ENCODE results near the gene AKAP8L. TPM values are rescaled to one million over a fixed set of nuclear protein-coding genes. Genes with fewer than 3 reads are reported as not detected.
A peak's percentile ranks its signal among the peaks of the same experiment; 100 is the strongest.
"Not testable (repeated sequence)": the region's sequence is repeated elsewhere in the genome, so short reads cannot be mapped to it uniquely, and the experiment has no call there.

AKAP8L gene
- total RNA-seq, 4 donors from 2014 or later = 33.9 to 90.2 (median 63.4) TPM

- H3K27ac ChIP-seq = no peak overlapping the region
- TF ChIP-seq POLR2A (IDR thresholded peaks at IDR 0.05) (no peak), CTCF (IDR thresholded peaks at IDR 0.05) (no peak)
- no peaks in the 10 kb centered on the region for H3K27me3 ChIP-seq
- no peak overlapping the region for H3K4me3 ChIP-seq
- no peak for DNase-seq
- WGBS, 2 donors = 93% methylated on average over 3 of the region's 9 CpGs; no CpG with 5 or more reads in 1 of the 2 donors
- intact Hi-C loops (cut with DNase I) = no loop called here
- peaks cover 54 to 100% (median 68%) of the 10 kb centered on the region in 3 donors for H3K36me3 ChIP-seq
- H3K9me3 ChIP-seq = no peaks in the 10 kb centered on the region
- H3K4me1 ChIP-seq = peaks cover 0 to 18% (median 12%) of the 10 kb centered on the region in 3 donors
Measured at GRCh38 chr19:15369594-15369891, 49.2 kb downstream of the AKAP8L start.

GRCh38 chr19:15368798-15369593 lies 49.8 kb downstream of the AKAP8L start:
- Histone ChIP-seq H3K4me1 (peaks cover 0 to 17% (median 6%) of the 10 kb centered on the region in 3 donors), H3K36me3 (peaks cover 58 to 100% (median 66%) of the 10 kb centered on the region in 3 donors), H3K27ac (no peak overlapping the region), H3K4me3 (no peak overlapping the region), H3K27me3 (no peaks in the 10 kb centered on the region), H3K9me3 (no peaks in the 10 kb centered on the region)
- 91 to 96% methylated on average over 11 to 16 of the region's 35 CpGs for WGBS, 2 donors
- intact Hi-C loops (cut with DNase I) = no loop called here
- DNase-seq = no peak
- TF ChIP-seq CTCF (IDR thresholded peaks at IDR 0.05) = no peak
- TF ChIP-seq POLR2A (IDR thresholded peaks at IDR 0.05) = no peak

DNA sequence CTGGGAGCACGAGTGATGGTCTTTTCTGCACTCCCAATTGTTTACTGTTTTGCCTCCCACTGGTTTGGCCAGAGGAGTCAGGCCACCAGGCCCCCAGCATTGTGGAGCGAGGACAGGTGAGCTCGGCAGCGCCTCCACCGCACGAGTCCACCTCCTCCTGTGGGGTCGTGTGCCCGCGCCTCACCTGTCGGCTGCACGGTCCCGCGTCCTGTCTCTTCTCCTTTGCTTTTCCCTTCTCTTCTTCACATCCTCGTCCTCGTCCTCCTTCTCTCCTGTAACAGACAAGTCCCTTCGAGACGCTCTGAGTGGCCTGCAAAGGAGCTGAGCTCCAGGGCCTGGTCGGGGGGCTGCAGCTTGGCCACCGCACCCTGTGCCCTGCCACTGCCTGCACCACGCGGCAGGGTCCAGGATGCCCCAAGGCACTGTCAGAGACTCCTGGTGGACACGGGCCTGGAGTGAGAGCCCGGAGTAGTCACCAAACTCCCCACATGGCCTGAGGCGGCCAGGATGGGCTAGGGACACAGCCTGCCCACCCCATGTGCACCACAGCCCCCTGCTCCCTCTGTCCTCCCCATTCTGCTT lies 50.6 kb downstream of the AKAP8L start:
- WGBS, 2 donors = 93 to 94% methylated on average over 19 to 20 of the region's 24 CpGs
- Histone ChIP-seq H3K9me3 (no peaks in the 10 kb centered on the region), H3K27ac (no peak overlapping the region), H3K4me1 (peaks cover 0 to 8% (median 0%) of the 10 kb centered on the region in 3 donors), H3K36me3 (peaks cover 58 to 98% (median 60%) of the 10 kb centered on the region in 3 donors), H3K27me3 (no peaks in the 10 kb centered on the region), H3K4me3 (no peak overlapping the region)
- DNase-seq = no peak
- intact Hi-C loops (cut with DNase I) = no loop called here
- TF ChIP-seq POLR2A (IDR thresholded peaks at IDR 0.05) = no peak
- TF ChIP-seq CTCF (IDR thresholded peaks at IDR 0.05) = no peak

- Histone ChIP-seq H3K27ac (no peak overlapping the region), H3K36me3 (peaks cover 53 to 95% (median 53%) of the 10 kb centered on the region in 3 donors), H3K9me3 (no peaks in the 10 kb centered on the region), H3K27me3 (no peaks in the 10 kb centered on the region), H3K4me3 (no peak overlapping the region), H3K4me1 (peaks cover 0 to 4% (median 0%) of the 10 kb centered on the region in 3 donors)
- TF ChIP-seq POLR2A (IDR thresholded peaks at IDR 0.05) (no peak), CTCF (IDR thresholded peaks at IDR 0.05) (no peak)
- intact Hi-C loops (cut with DNase I) = no loop called here
- DNase-seq = no peak
- WGBS, 2 donors = 77 to 91% methylated on average over 3 of the region's 3 CpGs
Measured at GRCh38 chr19:15367439-15367838, 51.3 kb downstream of the AKAP8L start.

DNA sequence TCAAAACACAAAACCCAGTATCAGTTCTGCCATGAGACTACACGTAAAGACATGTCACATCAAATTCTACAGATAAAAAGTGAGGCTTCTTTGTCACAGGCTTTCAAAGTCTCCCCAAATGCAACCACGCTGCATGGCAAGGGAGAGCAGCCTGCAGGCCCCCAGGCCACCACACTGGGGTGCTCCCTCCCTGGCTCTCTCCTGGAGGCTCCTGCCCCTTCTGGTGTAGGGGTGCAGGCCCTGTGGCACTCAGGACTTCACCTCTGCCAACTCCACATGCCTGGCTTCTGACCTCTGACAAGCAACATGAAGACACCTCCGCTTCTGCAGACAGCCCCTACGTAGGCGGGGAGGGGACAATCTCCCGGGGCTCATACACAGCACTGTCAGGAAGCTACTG lies 53.5 kb downstream of the AKAP8L start:
- H3K36me3 ChIP-seq = peaks cover 44 to 94% (median 48%) of the 10 kb centered on the region in 3 donors
- H3K9me3 ChIP-seq = no peaks in the 10 kb centered on the region
- no peak overlapping the region for H3K4me3 ChIP-seq
- intact Hi-C loops (cut with DNase I) = no loop called here
- WGBS, 2 donors = 93 to 100% methylated on average over 1 to 2 of the region's 6 CpGs
- TF ChIP-seq POLR2A (IDR thresholded peaks at IDR 0.05) (no peak), CTCF (IDR thresholded peaks at IDR 0.05) (no peak)
- DNase-seq = no peak
- H3K27ac ChIP-seq = no peak overlapping the region
- peaks cover 0 to 4% (median 0%) of the 10 kb centered on the region in 3 donors for H3K4me1 ChIP-seq
- no peaks in the 10 kb centered on the region for H3K27me3 ChIP-seq

DNA sequence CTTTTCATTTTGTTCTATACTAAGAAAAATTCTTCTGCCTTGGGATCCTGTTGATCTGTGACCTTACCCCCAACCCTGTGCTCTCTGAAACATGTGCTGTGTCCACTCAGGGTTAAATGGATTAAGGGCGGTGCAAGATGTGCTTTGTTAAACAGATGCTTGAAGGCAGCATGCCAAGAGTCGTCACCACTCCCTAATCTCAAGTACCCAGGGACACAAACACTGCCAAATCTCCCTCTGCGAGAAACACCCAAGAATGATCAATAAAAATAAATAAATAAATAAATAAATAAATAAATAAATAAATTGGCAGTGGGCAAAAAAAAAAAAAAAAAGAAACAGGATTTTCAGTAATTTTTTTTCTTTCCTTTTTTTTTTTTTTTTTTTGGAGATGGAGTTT lies 55.0 kb downstream of the AKAP8L start:
- intact Hi-C loops (cut with DNase I); H3K27ac ChIP-seq; H3K9me3 ChIP-seq; H3K4me3 ChIP-seq; DNase-seq; H3K27me3 ChIP-seq; H3K4me1 ChIP-seq: not testable (repeated sequence)
- H3K36me3 ChIP-seq = peaks cover 36 to 94% (median 46%) of the 10 kb centered on the region in 3 donors
- 40% methylated on average over 1 of the region's 3 CpGs for WGBS, 2 donors

GRCh38 chr19:15363048-15363447 lies 55.7 kb downstream of the AKAP8L start:
- peaks cover 33 to 94% (median 48%) of the 10 kb centered on the region in 3 donors for H3K36me3 ChIP-seq
- H3K4me1 ChIP-seq; H3K27me3 ChIP-seq; intact Hi-C loops (cut with DNase I); DNase-seq; H3K9me3 ChIP-seq; H3K4me3 ChIP-seq; H3K27ac ChIP-seq: not testable (repeated sequence)
- no CpG with 5 or more reads among the region's 30 CpGs for WGBS, 2 donors

- intact Hi-C loops (cut with DNase I) = not testable (repeated sequence)
- 63 to 84% methylated on average over 3 to 4 of the region's 4 CpGs for WGBS, 2 donors
- peaks cover 25 to 94% (median 60%) of the 10 kb centered on the region in 3 donors for H3K36me3 ChIP-seq
Measured at GRCh38 chr19:15360015-15360414, 58.8 kb downstream of the AKAP8L start.

More at GRCh38 chr19:15360015-15360414, 58.8 kb downstream of the AKAP8L start:
- DNase-seq, H3K27me3 ChIP-seq, H3K9me3 ChIP-seq, H3K4me1 ChIP-seq, H3K4me3 ChIP-seq: not testable (repeated sequence)
- H3K27ac ChIP-seq = peak overlapping the region in 1 of 4 donors; percentile 41

Data from esophagus squamous epithelium (tissue), 5 donors.